Measurements from ENCODE around the gene GALNT2.

Gene GALNT2

DNA sequence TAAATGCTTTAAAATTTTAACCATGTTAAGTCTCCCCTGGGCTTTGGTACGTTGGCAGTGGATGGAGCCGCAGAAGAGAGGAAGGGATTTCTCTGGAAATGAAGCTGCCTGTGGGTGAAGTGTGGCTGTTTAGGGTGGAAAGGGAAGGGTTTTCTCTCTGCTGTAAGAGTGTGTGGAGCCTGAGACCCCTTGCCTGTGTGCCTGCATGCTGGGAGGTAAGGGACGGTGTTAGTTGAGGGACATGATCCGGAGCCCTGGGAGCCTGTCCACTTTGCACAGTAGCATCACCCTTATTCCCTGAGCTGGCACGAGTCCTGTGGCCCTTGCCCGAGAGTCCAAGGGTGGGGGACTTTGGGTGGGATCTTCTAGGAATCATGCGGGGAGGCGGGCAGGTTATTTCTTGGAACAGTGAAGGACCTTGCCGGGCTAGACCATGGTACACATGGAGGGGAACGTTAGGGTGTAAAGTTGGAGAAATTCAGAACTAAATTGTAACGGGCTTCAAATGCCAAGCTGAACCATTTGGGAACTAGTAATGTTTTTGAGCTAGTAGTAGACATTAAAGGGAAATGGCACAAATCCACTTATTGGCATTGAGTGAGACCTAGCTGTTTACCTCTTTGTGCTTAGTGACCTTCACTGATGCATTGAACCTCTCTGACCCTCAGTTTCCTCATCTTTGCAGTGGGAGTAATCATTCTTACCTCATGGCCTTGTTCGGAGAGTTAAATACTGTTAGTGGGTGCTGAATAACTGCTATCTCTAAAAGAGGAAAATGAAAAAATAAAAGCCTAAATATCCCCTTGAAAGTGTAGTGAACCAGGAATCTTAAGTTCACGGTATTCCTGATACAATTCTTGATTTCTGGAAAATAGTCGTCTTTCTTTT lies 3.5 kb downstream of the GALNT2 start:
- H3K27ac ChIP-seq (ENCODE audit: low read depth, low read length) = no peak overlapping the region
- peaks cover 22 to 28% of the 10 kb centered on the region in 2 donors for H3K4me1 ChIP-seq (ENCODE audit: control insufficient read depth in 1 of 2, insufficient read depth in 2 of 2, low read length in 2 of 2)
- H3K9ac ChIP-seq (ENCODE audit: low read depth in 1 of 2, low read length in 2 of 2) = no peak overlapping the region
- no peaks in the 10 kb centered on the region for H3K9me3 ChIP-seq (ENCODE audit: control insufficient read depth in 1 of 2, low read length in 2 of 2)
- no peaks in the 10 kb centered on the region for H3K36me3 ChIP-seq (ENCODE audit: control insufficient read depth in 1 of 2, insufficient read depth in 2 of 2, low read length in 2 of 2)
- no peak overlapping the region for H3K4me3 ChIP-seq (ENCODE audit: low read depth in 1 of 2, low read length in 2 of 2)
- no peaks in the 10 kb centered on the region for H3K27me3 ChIP-seq (ENCODE audit: control insufficient read depth in 1 of 2, insufficient read depth in 2 of 2, low read length in 2 of 2)

GRCh38 chr1:230071316-230071715 lies 4.3 kb downstream of the GALNT2 start:
- peaks cover 0 to 2% of the 10 kb centered on the region in 2 donors for H3K36me3 ChIP-seq (ENCODE audit: control insufficient read depth in 1 of 2, insufficient read depth in 2 of 2, low read length in 2 of 2)
- no peaks in the 10 kb centered on the region for H3K27me3 ChIP-seq (ENCODE audit: control insufficient read depth in 1 of 2, insufficient read depth in 2 of 2, low read length in 2 of 2)
- no peak overlapping the region for H3K27ac ChIP-seq (ENCODE audit: low read depth, low read length)
- H3K4me1 ChIP-seq (ENCODE audit: control insufficient read depth in 1 of 2, insufficient read depth in 2 of 2, low read length in 2 of 2) = peaks cover 16 to 25% of the 10 kb centered on the region in 2 donors
- H3K9ac ChIP-seq (ENCODE audit: low read depth in 1 of 2, low read length in 2 of 2) = no peak overlapping the region
- H3K4me3 ChIP-seq (ENCODE audit: low read depth in 1 of 2, low read length in 2 of 2) = no peak overlapping the region
- H3K9me3 ChIP-seq (ENCODE audit: control insufficient read depth in 1 of 2, low read length in 2 of 2) = no peaks in the 10 kb centered on the region

DNA sequence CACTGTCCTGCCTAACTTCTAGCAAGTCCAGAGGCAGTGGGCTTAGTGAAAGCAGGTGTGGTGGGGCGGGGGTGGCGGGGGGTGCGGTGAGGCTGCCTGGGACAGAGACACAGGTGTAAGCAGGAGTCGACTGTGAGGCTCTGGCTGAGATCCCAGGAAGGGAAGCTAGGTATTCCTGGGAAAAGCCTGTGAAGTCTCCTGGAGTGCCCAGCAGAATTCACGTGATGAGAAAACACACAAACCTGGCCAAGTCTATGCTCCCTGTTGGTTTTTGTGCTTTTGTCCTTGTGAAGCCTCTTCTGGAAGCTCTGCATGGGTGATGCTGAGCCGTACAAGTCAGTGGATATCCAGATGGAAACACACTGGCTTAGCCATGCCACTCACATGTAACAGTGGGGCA lies 5.3 kb downstream of the GALNT2 start:
- no peak overlapping the region for H3K27ac ChIP-seq (ENCODE audit: low read depth, low read length)

DNA sequence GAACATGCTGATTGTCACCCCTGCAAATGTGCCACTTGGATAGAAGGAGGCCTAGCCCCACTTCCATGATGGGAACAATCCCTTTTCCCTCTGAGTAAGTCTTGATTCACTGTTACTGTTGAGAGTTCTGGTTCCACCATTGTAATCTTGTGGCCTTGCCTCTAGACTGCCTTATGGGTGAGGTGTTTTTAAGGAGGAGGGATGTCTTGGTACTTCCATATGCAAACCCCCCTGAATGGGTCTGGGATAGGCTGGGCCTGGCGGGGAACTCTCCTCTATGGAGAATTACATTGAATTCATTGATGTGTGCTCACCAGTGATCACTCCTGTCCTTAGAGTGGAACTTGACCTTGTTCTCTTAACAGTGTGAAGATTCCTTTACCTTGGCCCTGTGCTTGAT lies 5.8 kb downstream of the GALNT2 start:
- peaks cover 15 to 22% of the 10 kb centered on the region in 2 donors for H3K4me1 ChIP-seq (ENCODE audit: control insufficient read depth in 1 of 2, insufficient read depth in 2 of 2, low read length in 2 of 2)

More for the DNA sequence above, 5.3 kb downstream of the GALNT2 start:
- Histone ChIP-seq H3K36me3 (ENCODE audit: control insufficient read depth in 1 of 2, insufficient read depth in 2 of 2, low read length in 2 of 2) (peaks cover 0 to 2% of the 10 kb centered on the region in 2 donors), H3K4me1 (ENCODE audit: control insufficient read depth in 1 of 2, insufficient read depth in 2 of 2, low read length in 2 of 2) (peaks cover 15 to 22% of the 10 kb centered on the region in 2 donors), H3K9ac (ENCODE audit: low read depth in 1 of 2, low read length in 2 of 2) (no peak overlapping the region), H3K4me3 (ENCODE audit: low read depth in 1 of 2, low read length in 2 of 2) (no peak overlapping the region), H3K27me3 (ENCODE audit: control insufficient read depth in 1 of 2, insufficient read depth in 2 of 2, low read length in 2 of 2) (no peaks in the 10 kb centered on the region), H3K9me3 (ENCODE audit: control insufficient read depth in 1 of 2, low read length in 2 of 2) (no peaks in the 10 kb centered on the region)

GRCh38 chr1:230073371-230074035 lies 6.5 kb downstream of the GALNT2 start:
- Histone ChIP-seq H3K27me3 (ENCODE audit: control insufficient read depth in 1 of 2, insufficient read depth in 2 of 2, low read length in 2 of 2) (no peaks in the 10 kb centered on the region), H3K36me3 (ENCODE audit: control insufficient read depth in 1 of 2, insufficient read depth in 2 of 2, low read length in 2 of 2) (peaks cover 0 to 2% of the 10 kb centered on the region in 2 donors), H3K9ac (ENCODE audit: low read depth in 1 of 2, low read length in 2 of 2) (no peak overlapping the region), H3K9me3 (ENCODE audit: control insufficient read depth in 1 of 2, low read length in 2 of 2) (no peaks in the 10 kb centered on the region), H3K4me3 (ENCODE audit: low read depth in 1 of 2, low read length in 2 of 2) (no peak overlapping the region), H3K27ac (ENCODE audit: low read depth, low read length) (no peak overlapping the region), H3K4me1 (ENCODE audit: control insufficient read depth in 1 of 2, insufficient read depth in 2 of 2, low read length in 2 of 2) (peaks cover 14 to 18% of the 10 kb centered on the region in 2 donors)

More for the DNA sequence above, 5.8 kb downstream of the GALNT2 start:
- Histone ChIP-seq H3K27me3 (ENCODE audit: control insufficient read depth in 1 of 2, insufficient read depth in 2 of 2, low read length in 2 of 2) (no peaks in the 10 kb centered on the region), H3K9me3 (ENCODE audit: control insufficient read depth in 1 of 2, low read length in 2 of 2) (no peaks in the 10 kb centered on the region), H3K9ac (ENCODE audit: low read depth in 1 of 2, low read length in 2 of 2) (no peak overlapping the region), H3K4me3 (ENCODE audit: low read depth in 1 of 2, low read length in 2 of 2) (no peak overlapping the region), H3K27ac (ENCODE audit: low read depth, low read length) (no peak overlapping the region), H3K36me3 (ENCODE audit: control insufficient read depth in 1 of 2, insufficient read depth in 2 of 2, low read length in 2 of 2) (peaks cover 0 to 2% of the 10 kb centered on the region in 2 donors)

GRCh38 chr1:230074270-230074669 lies 7.2 kb downstream of the GALNT2 start:
- H3K4me1 ChIP-seq (ENCODE audit: control insufficient read depth in 1 of 2, insufficient read depth in 2 of 2, low read length in 2 of 2) = peaks cover 6 to 11% of the 10 kb centered on the region in 2 donors
- no peaks in the 10 kb centered on the region for H3K9me3 ChIP-seq (ENCODE audit: control insufficient read depth in 1 of 2, low read length in 2 of 2)
- H3K4me3 ChIP-seq (ENCODE audit: low read depth in 1 of 2, low read length in 2 of 2) = no peak overlapping the region
- no peaks in the 10 kb centered on the region for H3K27me3 ChIP-seq (ENCODE audit: control insufficient read depth in 1 of 2, insufficient read depth in 2 of 2, low read length in 2 of 2)
- no peak overlapping the region for H3K9ac ChIP-seq (ENCODE audit: low read depth in 1 of 2, low read length in 2 of 2)
- H3K27ac ChIP-seq (ENCODE audit: low read depth, low read length) = no peak overlapping the region
- H3K36me3 ChIP-seq (ENCODE audit: control insufficient read depth in 1 of 2, insufficient read depth in 2 of 2, low read length in 2 of 2) = peaks cover 0 to 2% of the 10 kb centered on the region in 2 donors

DNA sequence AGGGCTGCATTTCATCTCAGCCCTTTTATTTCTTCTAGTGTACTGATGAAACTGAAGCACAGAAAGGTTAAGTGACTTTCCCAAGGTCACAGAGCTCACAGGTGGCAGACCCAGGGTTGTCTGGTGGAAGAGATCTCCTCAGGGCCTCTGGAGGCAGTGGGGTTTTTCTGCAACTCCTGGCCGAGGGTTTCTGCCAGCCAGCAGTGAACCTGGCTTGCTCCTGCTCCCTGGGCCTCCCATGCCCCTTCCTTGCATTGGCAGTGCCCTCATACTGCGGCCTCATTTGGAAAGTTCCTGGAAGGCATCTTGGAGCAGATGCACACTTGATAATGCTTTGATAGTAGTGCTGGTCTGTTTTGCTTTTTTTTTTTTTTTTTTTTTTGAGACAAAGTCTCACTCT lies 7.7 kb downstream of the GALNT2 start:
- H3K27me3 ChIP-seq (ENCODE audit: control insufficient read depth in 1 of 2, insufficient read depth in 2 of 2, low read length in 2 of 2) = no peaks in the 10 kb centered on the region
- no peak overlapping the region for H3K9ac ChIP-seq (ENCODE audit: low read depth in 1 of 2, low read length in 2 of 2)
- no peaks in the 10 kb centered on the region for H3K9me3 ChIP-seq (ENCODE audit: control insufficient read depth in 1 of 2, low read length in 2 of 2)
- H3K36me3 ChIP-seq (ENCODE audit: control insufficient read depth in 1 of 2, insufficient read depth in 2 of 2, low read length in 2 of 2) = peaks cover 0 to 2% of the 10 kb centered on the region in 2 donors
- H3K27ac ChIP-seq (ENCODE audit: low read depth, low read length) = no peak overlapping the region
- peaks cover 4 to 8% of the 10 kb centered on the region in 2 donors for H3K4me1 ChIP-seq (ENCODE audit: control insufficient read depth in 1 of 2, insufficient read depth in 2 of 2, low read length in 2 of 2)
- no peak overlapping the region for H3K4me3 ChIP-seq (ENCODE audit: low read depth in 1 of 2, low read length in 2 of 2)

DNA sequence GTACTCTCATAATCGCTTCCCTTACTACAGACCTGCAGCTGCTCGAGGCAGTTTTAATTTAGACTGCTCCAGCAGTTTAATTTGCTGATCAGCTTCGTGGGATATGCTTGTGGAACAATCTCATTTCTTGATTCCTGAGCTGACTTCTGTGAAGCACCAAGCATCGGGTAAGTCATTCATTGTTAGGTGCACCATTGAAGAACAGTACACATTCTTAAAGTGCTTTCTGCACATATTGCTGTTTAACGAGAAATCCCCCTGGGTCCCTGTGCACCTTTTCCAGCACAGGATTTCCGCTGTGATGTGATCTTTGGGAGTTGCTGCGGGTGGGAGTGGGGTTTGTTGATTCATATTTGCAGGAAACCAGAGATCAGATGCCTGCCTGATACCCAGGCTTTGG lies 9.1 kb downstream of the GALNT2 start:
- no peak overlapping the region for H3K27ac ChIP-seq (ENCODE audit: low read depth, low read length)

GRCh38 chr1:230077011-230077410 lies 10.0 kb downstream of the GALNT2 start:
- Histone ChIP-seq H3K27ac (ENCODE audit: low read depth, low read length) (no peak overlapping the region), H3K36me3 (ENCODE audit: control insufficient read depth in 1 of 2, insufficient read depth in 2 of 2, low read length in 2 of 2) (peaks cover 0 to 2% of the 10 kb centered on the region in 2 donors), H3K4me3 (ENCODE audit: low read depth in 1 of 2, low read length in 2 of 2) (no peak overlapping the region), H3K9me3 (ENCODE audit: control insufficient read depth in 1 of 2, low read length in 2 of 2) (no peaks in the 10 kb centered on the region), H3K9ac (ENCODE audit: low read depth in 1 of 2, low read length in 2 of 2) (no peak overlapping the region), H3K4me1 (ENCODE audit: control insufficient read depth in 1 of 2, insufficient read depth in 2 of 2, low read length in 2 of 2) (peaks cover 4 to 8% of the 10 kb centered on the region in 2 donors), H3K27me3 (ENCODE audit: control insufficient read depth in 1 of 2, insufficient read depth in 2 of 2, low read length in 2 of 2) (no peaks in the 10 kb centered on the region)

More for the DNA sequence above, 9.1 kb downstream of the GALNT2 start:
- H3K4me1 ChIP-seq (ENCODE audit: control insufficient read depth in 1 of 2, insufficient read depth in 2 of 2, low read length in 2 of 2) = peaks cover 4 to 8% of the 10 kb centered on the region in 2 donors
- H3K4me3 ChIP-seq (ENCODE audit: low read depth in 1 of 2, low read length in 2 of 2) = no peak overlapping the region
- no peak overlapping the region for H3K9ac ChIP-seq (ENCODE audit: low read depth in 1 of 2, low read length in 2 of 2)
- no peaks in the 10 kb centered on the region for H3K27me3 ChIP-seq (ENCODE audit: control insufficient read depth in 1 of 2, insufficient read depth in 2 of 2, low read length in 2 of 2)
- H3K36me3 ChIP-seq (ENCODE audit: control insufficient read depth in 1 of 2, insufficient read depth in 2 of 2, low read length in 2 of 2) = peaks cover 0 to 2% of the 10 kb centered on the region in 2 donors
- no peaks in the 10 kb centered on the region for H3K9me3 ChIP-seq (ENCODE audit: control insufficient read depth in 1 of 2, low read length in 2 of 2)
